Activated T-helper 1 cell treated with anti-CD3 and anti-CD28 coated beads, Interleukin-12 subunit alpha, Interleukin-12 subunit beta, Interleukin-2, Interleukin-4 antibody, amounts not matched to agents 30 ng/mL and 10 ng/mL and 1 ng/mL, durations not matched to agents 14 hours and 24 hours and 36 hours (primary cell): Measurements from ENCODE around the gene NPY4R. TPM values are rescaled to one million over a fixed set of nuclear protein-coding genes. Genes with fewer than 3 reads are reported as not detected.
"Not testable (repeated sequence)": the region's sequence is repeated elsewhere in the genome, so short reads cannot be mapped to it uniquely, and the experiment has no call there.

Experiments used
- DNase-seq: peaks from one replicate; pipeline ENCODE4 v3.0.0; 2021; ENCODE audit warnings: low spot score
- H3K27ac Mint-ChIP-seq: one replicate; pipeline ENCODE4 v1.8.0; 2021; ENCODE audit warnings: mild to moderate bottlenecking, mixed read lengths
- H3K27me3 Mint-ChIP-seq: one replicate; pipeline ENCODE4 v1.8.0; 2022; ENCODE audit warnings: mild to moderate bottlenecking, moderate library complexity, mixed read lengths; ENCODE audit not compliant: insufficient read depth
- H3K36me3 Mint-ChIP-seq: one replicate; pipeline ENCODE4 v1.8.0; 2021; ENCODE audit warnings: low read depth, mixed read lengths
- H3K4me1 Mint-ChIP-seq: one replicate; pipeline ENCODE4 v1.8.0; 2021; ENCODE audit warnings: low read depth, mixed read lengths
- H3K4me3 Mint-ChIP-seq: one replicate; pipeline ENCODE4 v1.8.0; 2021; ENCODE audit warnings: mild to moderate bottlenecking, moderate library complexity, mixed read lengths
- H3K9me3 Mint-ChIP-seq: one replicate; pipeline ENCODE4 v1.8.0; 2021; ENCODE audit warnings: mixed read lengths
- intact Hi-C: fragments of 100-400 bp; cut with micrococcal nuclease; formaldehyde crosslinking; loops from one replicate; pipeline ENCODE4 v1.15.1; 2024
- total RNA-seq: library from RNA; stranded (reverse); gene quantifications from 2 replicates; pipeline ENCODE4 v1.2.3, GENCODE V29; 2022

NPY4R gene, protein sequence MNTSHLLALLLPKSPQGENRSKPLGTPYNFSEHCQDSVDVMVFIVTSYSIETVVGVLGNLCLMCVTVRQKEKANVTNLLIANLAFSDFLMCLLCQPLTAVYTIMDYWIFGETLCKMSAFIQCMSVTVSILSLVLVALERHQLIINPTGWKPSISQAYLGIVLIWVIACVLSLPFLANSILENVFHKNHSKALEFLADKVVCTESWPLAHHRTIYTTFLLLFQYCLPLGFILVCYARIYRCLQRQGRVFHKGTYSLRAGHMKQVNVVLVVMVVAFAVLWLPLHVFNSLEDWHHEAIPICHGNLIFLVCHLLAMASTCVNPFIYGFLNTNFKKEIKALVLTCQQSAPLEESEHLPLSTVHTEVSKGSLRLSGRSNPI
- not detected in 2 replicates for total RNA-seq

DNA sequence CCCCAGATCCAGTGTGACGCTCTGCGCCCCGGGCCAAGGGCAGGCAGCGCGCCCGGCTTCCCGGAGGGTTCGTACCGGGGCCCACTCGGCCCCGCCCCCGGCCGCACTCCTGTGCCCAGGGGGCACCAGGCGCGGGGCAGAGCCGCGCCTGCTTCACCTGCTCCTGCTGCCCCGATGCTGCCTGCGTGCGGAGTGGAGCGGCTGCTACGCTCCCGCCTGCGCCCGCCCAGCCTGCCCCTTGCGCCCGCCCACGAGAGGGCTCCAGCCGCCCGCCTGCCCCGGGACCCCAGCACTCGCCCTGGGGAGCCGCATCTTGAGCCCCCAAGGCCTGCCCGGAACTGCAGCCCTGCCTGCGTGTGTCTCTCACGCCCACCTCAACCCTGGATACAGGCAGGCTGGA lies at the start of gene NPY4R:
NPY4R (minus strand) TSS at position 194 of the 400 bp plus-strand sequence. CDS start 3,323 bp downstream, outside the sequence.
- H3K36me3 Mint-ChIP-seq, intact Hi-C loops, H3K27ac Mint-ChIP-seq, H3K9me3 Mint-ChIP-seq, H3K4me3 Mint-ChIP-seq, DNase-seq, H3K27me3 Mint-ChIP-seq, H3K4me1 Mint-ChIP-seq: not testable (repeated sequence)

DNA sequence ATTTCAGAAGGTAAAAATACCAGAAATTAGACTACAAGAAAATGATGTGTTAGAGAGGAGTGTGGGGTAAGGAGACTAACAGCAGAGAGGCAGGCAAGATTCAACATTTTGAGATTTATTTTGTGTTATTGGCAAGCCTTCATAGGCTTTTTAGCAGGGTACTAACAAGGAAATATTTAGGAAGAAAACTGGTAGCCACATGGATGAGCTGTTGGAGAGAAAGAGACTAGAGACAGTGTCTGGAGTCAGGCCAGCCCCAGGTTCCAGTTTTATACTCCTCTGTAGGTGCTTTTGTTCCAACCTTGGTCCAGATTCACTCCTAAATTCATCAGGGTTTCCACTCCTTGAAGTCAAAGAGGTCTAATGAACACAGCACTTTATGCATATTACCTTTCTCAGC lies 49.6 kb upstream of the NPY4R start:
- peaks cover 4% of the 10 kb centered on the region for H3K27me3 Mint-ChIP-seq
- no peak overlapping the region for H3K4me3 Mint-ChIP-seq
- no peaks in the 10 kb centered on the region for H3K36me3 Mint-ChIP-seq
- no peaks in the 10 kb centered on the region for H3K9me3 Mint-ChIP-seq
- no peaks in the 10 kb centered on the region for H3K4me1 Mint-ChIP-seq
- no peak overlapping the region for H3K27ac Mint-ChIP-seq
- no peak for DNase-seq
- intact Hi-C loops: no loop called here

DNA sequence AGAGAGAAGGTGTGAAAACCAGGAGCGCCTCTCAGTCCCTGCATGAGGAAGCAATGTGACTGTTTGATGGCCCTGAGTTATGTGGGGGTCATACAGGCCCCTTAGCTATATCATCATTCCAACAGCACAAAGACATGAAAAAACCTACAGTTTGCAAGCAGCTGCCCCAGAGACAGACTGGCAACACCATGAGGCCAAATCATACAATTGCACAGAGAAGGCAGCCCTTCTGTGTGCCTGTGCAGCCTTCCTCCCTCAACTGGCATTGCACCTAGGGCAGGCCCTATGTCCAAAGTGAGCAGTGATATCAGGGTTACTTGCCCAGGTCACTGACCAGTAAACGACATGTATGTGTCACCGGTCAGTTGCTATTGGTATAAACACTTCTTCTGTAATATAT lies 49.1 kb upstream of the NPY4R start:
- no peaks in the 10 kb centered on the region for H3K9me3 Mint-ChIP-seq
- no peaks in the 10 kb centered on the region for H3K36me3 Mint-ChIP-seq
- no peaks in the 10 kb centered on the region for H3K4me1 Mint-ChIP-seq
- intact Hi-C loops: no loop called here
- no peak for DNase-seq
- no peak overlapping the region for H3K4me3 Mint-ChIP-seq
- peaks cover 4% of the 10 kb centered on the region for H3K27me3 Mint-ChIP-seq
- no peak overlapping the region for H3K27ac Mint-ChIP-seq

DNA sequence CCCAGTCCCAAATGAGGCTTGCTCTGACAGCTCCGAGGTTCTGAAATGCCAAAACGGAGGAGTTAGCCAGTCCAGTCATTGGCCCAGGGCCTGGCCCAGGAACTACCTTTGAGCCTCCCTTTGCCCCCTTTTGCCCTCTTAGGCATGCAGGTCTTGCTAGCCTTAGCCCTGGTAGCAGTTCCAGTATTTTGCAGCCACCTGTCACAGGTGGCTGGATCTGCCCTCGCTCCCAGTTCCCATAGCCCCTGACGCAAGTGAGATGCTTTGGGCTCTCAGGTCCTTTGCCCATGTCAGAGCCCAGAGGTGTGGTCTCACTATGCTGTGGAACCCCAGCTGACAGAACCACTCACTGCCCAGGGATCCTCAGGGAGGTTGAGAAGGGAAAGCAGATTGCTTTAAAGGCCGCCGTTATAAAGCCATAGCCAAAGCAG lies 48.7 kb upstream of the NPY4R start:
- no peak overlapping the region for H3K27ac Mint-ChIP-seq
- H3K9me3 Mint-ChIP-seq: no peaks in the 10 kb centered on the region
- H3K36me3 Mint-ChIP-seq: no peaks in the 10 kb centered on the region
- H3K4me1 Mint-ChIP-seq: no peaks in the 10 kb centered on the region
- no peak overlapping the region for H3K4me3 Mint-ChIP-seq
- peaks cover 4% of the 10 kb centered on the region for H3K27me3 Mint-ChIP-seq
- intact Hi-C loops: no loop called here
- no peak for DNase-seq

DNA sequence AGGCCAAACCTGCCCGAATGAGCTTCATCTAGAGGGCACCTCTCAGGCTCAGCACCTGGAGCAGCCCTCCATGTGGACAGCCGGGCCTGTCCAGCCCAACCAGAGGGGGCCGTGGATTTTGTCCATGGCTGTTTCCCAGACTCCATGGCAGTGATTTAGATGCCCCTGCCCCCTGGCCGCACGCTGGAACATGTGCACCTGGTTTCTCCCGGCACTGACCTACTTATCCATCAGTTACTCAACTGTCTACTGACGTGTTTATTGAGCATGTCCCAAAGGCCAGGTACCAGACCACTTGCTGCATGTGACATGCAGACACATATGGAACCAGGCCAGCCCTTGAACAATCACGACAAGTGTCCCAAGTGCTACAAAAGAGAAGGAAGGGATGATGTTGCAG lies 47.6 kb upstream of the NPY4R start:
- H3K36me3 Mint-ChIP-seq, DNase-seq, H3K4me1 Mint-ChIP-seq, H3K27ac Mint-ChIP-seq, H3K27me3 Mint-ChIP-seq, H3K9me3 Mint-ChIP-seq, H3K4me3 Mint-ChIP-seq, intact Hi-C loops: not testable (repeated sequence)

DNA sequence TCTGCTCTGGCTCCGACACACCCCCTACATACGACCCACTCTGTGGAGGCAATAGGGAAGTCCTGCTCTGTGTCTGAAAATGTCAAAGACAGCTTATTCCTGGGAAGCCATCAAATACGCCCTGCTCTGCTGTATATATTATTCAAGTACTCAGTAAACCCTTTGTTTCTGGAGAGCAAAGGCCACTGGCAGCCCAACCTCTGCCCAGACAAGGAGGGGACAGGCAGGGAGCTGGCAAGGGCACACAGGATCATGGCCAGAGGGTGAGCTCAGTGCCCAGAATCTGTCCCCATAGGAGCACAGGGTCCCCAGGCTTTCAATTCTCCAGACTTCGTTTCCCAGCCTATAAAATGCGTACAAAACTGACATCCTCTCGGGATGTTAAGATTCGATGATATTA lies 47.0 kb upstream of the NPY4R start:
- H3K4me1 Mint-ChIP-seq, H3K4me3 Mint-ChIP-seq, H3K27ac Mint-ChIP-seq, H3K27me3 Mint-ChIP-seq, DNase-seq, H3K36me3 Mint-ChIP-seq, H3K9me3 Mint-ChIP-seq, intact Hi-C loops: not testable (repeated sequence)

DNA sequence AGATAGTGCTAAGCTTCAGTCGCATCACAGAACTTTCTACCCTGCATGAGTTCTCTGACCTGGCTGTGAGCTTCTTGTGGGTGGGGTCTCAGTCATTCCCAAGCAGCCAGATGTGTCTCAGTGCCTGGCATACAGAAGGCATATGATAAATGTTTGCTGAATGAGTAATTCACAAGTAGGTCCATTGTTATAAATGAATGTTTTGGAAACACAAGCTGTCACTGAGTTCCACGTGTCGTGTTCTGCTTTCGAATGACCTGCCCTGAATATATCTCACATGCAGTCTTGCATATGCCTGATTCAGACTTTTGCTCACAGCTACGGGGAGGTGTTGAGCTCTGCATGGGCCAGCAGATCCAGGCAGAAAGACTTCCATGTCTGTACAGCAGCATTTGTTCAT lies 46.2 kb upstream of the NPY4R start:
- H3K36me3 Mint-ChIP-seq, intact Hi-C loops, H3K4me1 Mint-ChIP-seq: not testable (repeated sequence)

DNA sequence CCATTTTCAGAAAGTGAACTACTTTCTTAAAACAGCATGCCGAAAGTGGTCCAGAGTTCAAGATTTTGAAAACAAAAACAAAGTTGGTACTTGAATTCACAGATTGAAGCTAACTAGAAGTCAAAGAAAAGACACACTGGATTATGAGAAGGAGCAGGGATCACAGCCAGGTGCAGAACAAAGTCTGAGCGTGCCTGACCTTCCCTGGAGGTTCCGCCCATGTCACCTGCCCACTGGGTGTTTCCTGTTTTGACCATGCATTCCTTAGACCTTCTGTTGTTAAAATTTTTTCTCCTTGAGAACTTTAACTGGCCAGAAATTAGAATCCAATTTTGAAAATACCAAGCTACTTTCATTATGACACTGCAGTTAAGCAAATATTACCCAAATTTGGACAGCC lies 34.2 kb upstream of the NPY4R start:
- H3K9me3 Mint-ChIP-seq, H3K27ac Mint-ChIP-seq, intact Hi-C loops, DNase-seq, H3K4me1 Mint-ChIP-seq, H3K4me3 Mint-ChIP-seq, H3K36me3 Mint-ChIP-seq, H3K27me3 Mint-ChIP-seq: not testable (repeated sequence)

More for the DNA sequence above, 46.2 kb upstream of the NPY4R start:
- H3K27ac Mint-ChIP-seq, H3K4me3 Mint-ChIP-seq, H3K27me3 Mint-ChIP-seq, DNase-seq, H3K9me3 Mint-ChIP-seq: not testable (repeated sequence)

DNA sequence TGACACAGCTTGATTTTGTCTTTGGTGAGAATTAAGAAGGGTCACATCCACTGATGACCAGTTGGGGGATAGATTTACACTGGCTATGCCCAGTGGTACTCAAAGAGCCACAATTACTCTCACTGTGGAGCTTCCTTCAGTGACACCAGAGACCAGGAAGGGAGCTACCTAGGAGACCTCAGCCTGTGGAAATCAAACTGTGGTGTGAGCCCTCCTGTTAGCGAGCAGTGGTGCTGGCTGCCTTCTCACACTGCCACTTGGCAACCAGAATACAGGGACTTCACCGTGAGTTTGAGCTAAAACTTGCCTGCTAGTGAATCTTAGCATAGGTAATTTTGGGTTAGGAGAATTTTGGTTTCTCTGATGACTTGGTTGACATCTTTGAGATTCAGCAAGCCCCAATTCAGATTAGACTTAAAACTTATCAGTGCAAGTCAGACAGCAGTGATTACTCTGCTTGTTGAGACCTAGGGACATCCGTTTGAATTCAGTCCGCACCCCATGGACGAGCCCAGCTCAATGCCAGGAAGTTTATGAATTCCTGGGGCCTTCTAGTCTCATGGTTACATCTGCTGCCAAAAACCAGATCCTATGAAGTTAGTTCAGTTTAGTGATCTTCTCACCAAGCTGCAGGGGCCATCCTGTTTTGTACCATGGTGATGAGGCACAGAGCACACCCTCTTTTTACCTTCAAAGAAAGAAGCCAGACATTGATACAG lies 33.4 kb upstream of the NPY4R start:
- H3K4me1 Mint-ChIP-seq, H3K4me3 Mint-ChIP-seq, H3K27me3 Mint-ChIP-seq, intact Hi-C loops, DNase-seq, H3K9me3 Mint-ChIP-seq, H3K36me3 Mint-ChIP-seq, H3K27ac Mint-ChIP-seq: not testable (repeated sequence)

DNA sequence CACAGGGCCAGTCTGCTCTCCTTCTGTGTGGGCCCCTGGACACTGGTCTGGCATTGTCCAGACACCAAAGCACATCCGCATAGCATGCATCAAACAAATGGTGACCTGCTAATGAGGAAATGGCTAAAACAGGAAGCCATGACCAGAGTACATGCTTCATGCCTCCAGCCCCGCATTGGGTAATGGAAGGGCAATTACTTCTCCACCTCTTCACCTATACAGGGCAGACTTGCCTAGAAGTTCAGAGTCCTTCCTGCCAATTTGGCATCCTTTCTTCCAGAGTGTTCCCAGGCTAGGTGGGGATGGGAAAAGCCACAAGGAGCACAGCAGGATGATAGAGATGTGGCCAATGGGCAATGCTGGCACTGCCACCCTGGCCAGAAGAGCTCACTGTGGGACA lies 32.1 kb upstream of the NPY4R start:
- DNase-seq, H3K27ac Mint-ChIP-seq, H3K4me3 Mint-ChIP-seq, H3K4me1 Mint-ChIP-seq, intact Hi-C loops, H3K27me3 Mint-ChIP-seq, H3K36me3 Mint-ChIP-seq, H3K9me3 Mint-ChIP-seq: not testable (repeated sequence)

DNA sequence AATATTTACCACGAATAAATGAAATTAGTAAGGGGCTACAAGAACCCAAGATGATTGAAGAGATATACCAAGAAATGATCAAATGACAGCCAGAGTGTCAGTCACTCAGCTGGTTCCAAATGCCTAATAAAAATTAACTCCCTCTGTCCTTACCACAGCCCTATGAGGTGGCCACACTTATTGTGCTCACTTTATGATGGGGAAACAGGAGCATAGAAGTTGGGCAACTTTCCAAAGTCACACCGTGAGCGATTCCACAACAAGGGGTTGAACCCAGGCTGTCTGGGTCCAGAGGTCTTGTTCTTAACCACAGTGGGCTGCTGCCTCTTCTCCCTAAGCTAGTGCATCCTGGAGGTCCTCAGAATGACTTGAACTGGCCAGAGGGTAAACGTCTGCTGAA lies 31.6 kb upstream of the NPY4R start:
- DNase-seq, H3K9me3 Mint-ChIP-seq, H3K4me1 Mint-ChIP-seq, H3K4me3 Mint-ChIP-seq, H3K27me3 Mint-ChIP-seq, intact Hi-C loops, H3K27ac Mint-ChIP-seq, H3K36me3 Mint-ChIP-seq: not testable (repeated sequence)

DNA sequence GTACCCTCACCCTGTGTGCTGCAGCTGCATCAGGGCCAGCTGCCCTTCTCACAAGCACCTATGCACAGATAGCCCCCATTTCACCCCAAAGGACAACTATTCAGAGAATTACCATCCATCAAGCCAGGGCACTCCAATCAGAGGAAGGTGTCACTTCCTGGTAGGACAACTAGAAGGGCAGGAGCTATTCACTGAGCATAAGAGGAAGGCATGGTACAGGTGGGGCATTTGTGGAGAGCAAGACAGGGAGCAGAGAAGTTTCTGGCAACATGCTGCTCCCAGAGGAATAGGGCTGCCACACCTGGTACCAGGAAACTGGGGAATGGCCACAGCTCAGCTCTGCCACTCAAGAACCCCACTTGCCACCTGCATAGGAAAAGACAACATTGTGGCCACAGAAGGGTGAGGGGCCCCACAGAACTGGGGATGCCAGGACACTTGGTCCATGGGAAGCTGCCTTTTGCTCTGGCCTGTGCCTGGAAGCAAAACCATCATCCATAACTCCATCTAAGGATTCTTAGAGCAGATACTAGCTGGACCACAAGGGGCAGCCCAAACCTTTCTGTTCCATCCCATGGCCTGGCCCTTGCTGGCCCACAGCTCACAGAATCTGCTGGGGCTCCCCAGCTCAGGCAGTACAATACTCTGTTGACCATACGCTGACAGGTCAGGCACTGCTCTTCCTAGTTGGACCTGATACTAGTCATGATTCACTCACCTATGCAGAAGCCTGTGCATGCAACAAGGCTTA lies 25.8 kb upstream of the NPY4R start:
- H3K27ac Mint-ChIP-seq, H3K27me3 Mint-ChIP-seq, H3K4me1 Mint-ChIP-seq, DNase-seq, H3K9me3 Mint-ChIP-seq, H3K4me3 Mint-ChIP-seq, H3K36me3 Mint-ChIP-seq, intact Hi-C loops: not testable (repeated sequence)

DNA sequence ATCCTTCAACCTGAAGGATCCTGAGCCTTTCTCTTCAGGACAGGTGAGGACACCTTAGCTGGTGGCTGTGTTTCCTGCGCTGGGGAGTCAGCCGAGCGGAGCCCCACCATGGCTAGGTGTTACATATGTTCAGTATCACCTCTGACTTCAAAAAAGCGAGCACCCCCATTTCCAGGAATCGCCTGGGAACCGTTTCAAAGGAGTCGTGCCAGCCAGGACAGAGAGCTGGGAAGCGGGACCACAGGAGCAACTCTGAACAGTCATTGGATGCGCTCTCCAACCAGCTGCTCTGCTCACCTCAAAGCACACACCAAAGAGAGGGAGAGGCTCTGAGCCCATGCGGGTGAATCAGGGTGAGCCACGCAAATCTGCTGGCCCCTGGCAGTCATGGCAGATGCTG lies 24.5 kb upstream of the NPY4R start:
- DNase-seq, intact Hi-C loops, H3K27me3 Mint-ChIP-seq, H3K4me1 Mint-ChIP-seq, H3K9me3 Mint-ChIP-seq, H3K36me3 Mint-ChIP-seq, H3K4me3 Mint-ChIP-seq, H3K27ac Mint-ChIP-seq: not testable (repeated sequence)
